DMS153 treated with DMSO at 0.1 percent for 48 hours (cell line): ENCODE data around the gene SOD3.

Experiments used
- DNase-seq: peaks from one replicate; lab custom pipeline; 2025; ENCODE audit not compliant: unreplicated experiment; lab: John Stamatoyannopoulos, UW

SOD3 gene

GRCh38 chr4:24794916-24795665 lies at the start of gene SOD3:
SOD3 (plus strand) TSS chr4:24795573; CDS start chr4:24799522, 3,949 bp downstream.
- DNase-seq, result no peak

GRCh38 chr4:24747234-24747975 lies 48.0 kb upstream of the SOD3 start:
- no peak for DNase-seq

- no peak for DNase-seq
These were observed 47.4 kb upstream of the SOD3 start for GRCh38 chr4:24748023-24748422.

GRCh38 chr4:24748758-24749350 lies 46.5 kb upstream of the SOD3 start:
- no peak for DNase-seq

GRCh38 chr4:24750106-24750505 lies 45.3 kb upstream of the SOD3 start:
- DNase-seq, result no peak

GRCh38 chr4:24751926-24752539 lies 43.3 kb upstream of the SOD3 start:
- no peak for DNase-seq

GRCh38 chr4:24753519-24753918 lies 41.9 kb upstream of the SOD3 start:
- DNase-seq, result no peak

GRCh38 chr4:24754571-24754970 lies 40.8 kb upstream of the SOD3 start:
- DNase-seq, result no peak

- no peak for DNase-seq
These were observed 31.6 kb upstream of the SOD3 start for GRCh38 chr4:24763631-24764297.

- no peak for DNase-seq
These were observed 31.0 kb upstream of the SOD3 start for GRCh38 chr4:24764345-24764744.

- DNase-seq, result no peak
These were observed 29.9 kb upstream of the SOD3 start for GRCh38 chr4:24765376-24765988.

- DNase-seq, result no peak
These were observed 27.4 kb upstream of the SOD3 start for GRCh38 chr4:24768006-24768405.

- no peak for DNase-seq
These were observed 26.8 kb upstream of the SOD3 start for GRCh38 chr4:24768604-24769003.

- DNase-seq, result no peak
These were observed 25.8 kb upstream of the SOD3 start for GRCh38 chr4:24769571-24769970.

GRCh38 chr4:24770032-24770584 lies 25.3 kb upstream of the SOD3 start:
- DNase-seq, result no peak

GRCh38 chr4:24770667-24771066 lies 24.7 kb upstream of the SOD3 start:
- DNase-seq, result no peak

- no peak for DNase-seq
These were observed 24.1 kb upstream of the SOD3 start for GRCh38 chr4:24771241-24771640.

GRCh38 chr4:24772061-24772705 lies 23.2 kb upstream of the SOD3 start:
- DNase-seq, result no peak

- DNase-seq, result no peak
These were observed 22.4 kb upstream of the SOD3 start for GRCh38 chr4:24772952-24773351.

GRCh38 chr4:24774452-24774851 lies 20.9 kb upstream of the SOD3 start:
- no peak for DNase-seq
